HepG2 (cell line): ENCODE results near the gene SMPD1. TPM values are rescaled to one million over a fixed set of nuclear protein-coding genes. Genes with fewer than 3 reads are reported as not detected.

Experiments used
- BCL6 ChIP-seq: IDR thresholded peaks from 2 replicates; pipeline ENCODE4 v1.6.1; 2016; ENCODE audit warnings: missing genetic modification reagents, missing compliant biosample characterization
- CBX1 ChIP-seq: IDR thresholded peaks from one replicate; pipeline ENCODE4 v1.6.1; 2016; ENCODE audit warnings: antibody characterized with exemption, low read depth
- FOXO1 ChIP-seq: sonication (generic); formaldehyde crosslinking; IDR thresholded peaks from 2 replicates; pipeline ENCODE4 v1.4.0; 2020; ENCODE audit warnings: missing genetic modification reagents
- NR2F2 ChIP-seq: IDR thresholded peaks from 2 replicates; pipeline ENCODE4 v1.6.1; 2012; ENCODE audit warnings: low read depth, inconsistent platforms, borderline replicate concordance
- PITX1 ChIP-seq: sonication (generic); formaldehyde crosslinking; IDR thresholded peaks from 2 replicates; pipeline ENCODE4 v1.5.1; 2020; ENCODE audit warnings: mild to moderate bottlenecking, missing genetic modification reagents
- SMARCE1 ChIP-seq: fragments of 450-650 bp; IDR thresholded peaks from 2 replicates; pipeline ENCODE4 v1.6.1; 2017; ENCODE audit warnings: borderline replicate concordance
- SP5 ChIP-seq: IDR thresholded peaks from 2 replicates; pipeline ENCODE4 v1.6.1; 2016; ENCODE audit warnings: low read depth, borderline replicate concordance
- XRCC5 ChIP-seq: fragments of 200-400 bp; formaldehyde crosslinking; optimal IDR thresholded peaks from 2 replicates; pipeline ENCODE3; 2017; ENCODE audit warnings: mild to moderate bottlenecking, low read length
- ZNF652 ChIP-seq: IDR thresholded peaks from 2 replicates; pipeline ENCODE4 v1.6.1; 2016; ENCODE audit warnings: low read depth, borderline replicate concordance
- ZNF670 ChIP-seq: sonication (generic); formaldehyde crosslinking; IDR thresholded peaks from 2 replicates; pipeline ENCODE4 v1.8.0; 2022; ENCODE audit warnings: mild to moderate bottlenecking, missing genetic modification reagents, borderline replicate concordance
- ZNF672 ChIP-seq: sonication (generic); formaldehyde crosslinking; IDR thresholded peaks from 2 replicates; pipeline ENCODE4 v1.8.1; 2022; ENCODE audit warnings: missing genetic modification reagents
- ZNF749 ChIP-seq: sonication (generic); formaldehyde crosslinking; IDR thresholded peaks from 2 replicates; pipeline ENCODE4 v1.8.0; 2022; ENCODE audit warnings: mild to moderate bottlenecking, missing genetic modification reagents, moderate library complexity, borderline replicate concordance
- ZNF790 ChIP-seq: sonication (generic); formaldehyde crosslinking; IDR thresholded peaks from 2 replicates; pipeline ENCODE4 v1.8.0; 2022; ENCODE audit warnings: missing genetic modification reagents, mild to moderate bottlenecking, borderline replicate concordance
- polyA plus RNA-seq, 8 experiments: library from polyadenylated mRNA; depleted of rRNA in 3 of 8; stranded (reverse) in 7 of 8; unstranded in 1 of 8; fragments of >200 nt; fragmentation: Illumina TruSeq in 4 of 8; extraction: Trizol in 4 of 8; gene quantifications; 2 replicates each; pipeline versions ENCODE4 v1.2.1 to v1.2.3, GENCODE V29; 2011 to 2016; ENCODE audit warnings: low read depth in 4 of 8, missing spikeins in 1 of 8, mixed read lengths in 1 of 8; ENCODE audit not compliant: insufficient read depth in 1 of 8
- total RNA-seq, 5 experiments: library from RNA; depleted of rRNA; stranded (reverse); fragments of >200 nt; fragmentation: Illumina TruSeq; extraction: Trizol; gene quantifications; 2 replicates each; pipeline ENCODE4 v1.2.3, GENCODE V29; 2016; ENCODE audit warnings: low read depth in 1 of 5
- TF ChIP-seq, protein P1 (sequence below): IDR thresholded peaks from 2 replicates; pipeline ENCODE4 v1.4.0; 2020; ENCODE audit warnings: mild to moderate bottlenecking, missing genetic modification reagents
- TF ChIP-seq, protein P2 (sequence below): sonication (generic); formaldehyde crosslinking; IDR thresholded peaks from 2 replicates; pipeline ENCODE4 v1.8.0; 2022; ENCODE audit warnings: mild to moderate bottlenecking, missing genetic modification reagents, moderate library complexity
- TF ChIP-seq, protein P3 (sequence below): sonication (generic); formaldehyde crosslinking; IDR thresholded peaks from 2 replicates; pipeline ENCODE4 v1.4.0; 2020; ENCODE audit warnings: missing genetic modification reagents
- TF ChIP-seq, protein P4 (sequence below): sonication (generic); formaldehyde crosslinking; IDR thresholded peaks from 2 replicates; pipeline ENCODE4 v1.5.1; 2020; ENCODE audit warnings: missing genetic modification reagents, mild to moderate bottlenecking, borderline replicate concordance
- TF ChIP-seq, protein P5 (sequence below): IDR thresholded peaks from 2 replicates; pipeline ENCODE4 v1.6.1; 2016
- TF ChIP-seq, protein P6 (sequence below): sonication (generic); formaldehyde crosslinking; IDR thresholded peaks from 2 replicates; pipeline ENCODE4 v1.5.1; 2020; ENCODE audit warnings: mild to moderate bottlenecking, missing genetic modification reagents

SMPD1 gene
- total and polyA plus RNA-seq, 2 of the 13 experiments (the other 11 are each of a cell fraction or from before 2014, with no cell fraction given), result 6.3 to 8.4 TPM

DNA sequence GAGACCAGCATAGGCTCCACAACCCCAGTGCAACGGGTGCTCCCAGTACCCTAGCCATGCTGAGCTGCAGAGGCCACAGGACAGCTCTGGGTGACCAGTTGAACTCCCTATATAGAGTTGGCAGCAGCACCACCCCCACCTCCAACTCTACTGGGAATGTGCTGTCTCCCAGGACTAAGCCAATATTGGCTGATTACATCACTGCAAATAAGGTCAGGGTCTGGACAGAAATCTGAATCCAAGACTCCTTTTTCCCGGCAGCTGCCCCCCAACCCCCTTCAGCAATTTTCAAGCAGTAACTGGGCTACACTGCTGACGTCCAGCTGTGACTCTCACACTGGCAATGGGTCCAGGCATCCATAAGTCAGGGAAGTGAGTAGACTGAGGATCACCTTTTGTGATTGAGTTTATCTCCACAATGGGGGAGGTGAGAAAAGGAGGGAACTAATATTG is 50.7 kb downstream of the SMPD1 start, which contains the start of gene HPX (continued):
- TF ChIP-seq, protein P1, sequence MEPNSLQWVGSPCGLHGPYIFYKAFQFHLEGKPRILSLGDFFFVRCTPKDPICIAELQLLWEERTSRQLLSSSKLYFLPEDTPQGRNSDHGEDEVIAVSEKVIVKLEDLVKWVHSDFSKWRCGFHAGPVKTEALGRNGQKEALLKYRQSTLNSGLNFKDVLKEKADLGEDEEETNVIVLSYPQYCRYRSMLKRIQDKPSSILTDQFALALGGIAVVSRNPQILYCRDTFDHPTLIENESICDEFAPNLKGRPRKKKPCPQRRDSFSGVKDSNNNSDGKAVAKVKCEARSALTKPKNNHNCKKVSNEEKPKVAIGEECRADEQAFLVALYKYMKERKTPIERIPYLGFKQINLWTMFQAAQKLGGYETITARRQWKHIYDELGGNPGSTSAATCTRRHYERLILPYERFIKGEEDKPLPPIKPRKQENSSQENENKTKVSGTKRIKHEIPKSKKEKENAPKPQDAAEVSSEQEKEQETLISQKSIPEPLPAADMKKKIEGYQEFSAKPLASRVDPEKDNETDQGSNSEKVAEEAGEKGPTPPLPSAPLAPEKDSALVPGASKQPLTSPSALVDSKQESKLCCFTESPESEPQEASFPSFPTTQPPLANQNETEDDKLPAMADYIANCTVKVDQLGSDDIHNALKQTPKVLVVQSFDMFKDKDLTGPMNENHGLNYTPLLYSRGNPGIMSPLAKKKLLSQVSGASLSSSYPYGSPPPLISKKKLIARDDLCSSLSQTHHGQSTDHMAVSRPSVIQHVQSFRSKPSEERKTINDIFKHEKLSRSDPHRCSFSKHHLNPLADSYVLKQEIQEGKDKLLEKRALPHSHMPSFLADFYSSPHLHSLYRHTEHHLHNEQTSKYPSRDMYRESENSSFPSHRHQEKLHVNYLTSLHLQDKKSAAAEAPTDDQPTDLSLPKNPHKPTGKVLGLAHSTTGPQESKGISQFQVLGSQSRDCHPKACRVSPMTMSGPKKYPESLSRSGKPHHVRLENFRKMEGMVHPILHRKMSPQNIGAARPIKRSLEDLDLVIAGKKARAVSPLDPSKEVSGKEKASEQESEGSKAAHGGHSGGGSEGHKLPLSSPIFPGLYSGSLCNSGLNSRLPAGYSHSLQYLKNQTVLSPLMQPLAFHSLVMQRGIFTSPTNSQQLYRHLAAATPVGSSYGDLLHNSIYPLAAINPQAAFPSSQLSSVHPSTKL (CRISPR knock-in tag), result peak; percentile 86
- TF ChIP-seq ZNF670 (CRISPR knock-in tag), result no peak
- TF ChIP-seq SP5 (CRISPR knock-in tag), result 0 out of 2 replicates have a peak, but pooled peaks have one; percentile 26
- peak; percentile 39 for TF ChIP-seq XRCC5
- peak; percentile 72; the same call in 1 of the 2 replicates for TF ChIP-seq NR2F2
- no peak for TF ChIP-seq SMARCE1
- TF ChIP-seq ZNF652 (CRISPR knock-in tag), result no peak
- no peak for TF ChIP-seq ZNF790 (CRISPR knock-in tag)
- no peak for TF ChIP-seq ZNF749 (CRISPR knock-in tag)
- peak; percentile 47; the same call in 1 of the 2 replicates for TF ChIP-seq FOXO1 (CRISPR knock-in tag)
- TF ChIP-seq, protein P2, sequence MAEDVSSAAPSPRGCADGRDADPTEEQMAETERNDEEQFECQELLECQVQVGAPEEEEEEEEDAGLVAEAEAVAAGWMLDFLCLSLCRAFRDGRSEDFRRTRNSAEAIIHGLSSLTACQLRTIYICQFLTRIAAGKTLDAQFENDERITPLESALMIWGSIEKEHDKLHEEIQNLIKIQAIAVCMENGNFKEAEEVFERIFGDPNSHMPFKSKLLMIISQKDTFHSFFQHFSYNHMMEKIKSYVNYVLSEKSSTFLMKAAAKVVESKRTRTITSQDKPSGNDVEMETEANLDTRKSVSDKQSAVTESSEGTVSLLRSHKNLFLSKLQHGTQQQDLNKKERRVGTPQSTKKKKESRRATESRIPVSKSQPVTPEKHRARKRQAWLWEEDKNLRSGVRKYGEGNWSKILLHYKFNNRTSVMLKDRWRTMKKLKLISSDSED (CRISPR knock-in tag), result no peak
- TF ChIP-seq, protein P3, sequence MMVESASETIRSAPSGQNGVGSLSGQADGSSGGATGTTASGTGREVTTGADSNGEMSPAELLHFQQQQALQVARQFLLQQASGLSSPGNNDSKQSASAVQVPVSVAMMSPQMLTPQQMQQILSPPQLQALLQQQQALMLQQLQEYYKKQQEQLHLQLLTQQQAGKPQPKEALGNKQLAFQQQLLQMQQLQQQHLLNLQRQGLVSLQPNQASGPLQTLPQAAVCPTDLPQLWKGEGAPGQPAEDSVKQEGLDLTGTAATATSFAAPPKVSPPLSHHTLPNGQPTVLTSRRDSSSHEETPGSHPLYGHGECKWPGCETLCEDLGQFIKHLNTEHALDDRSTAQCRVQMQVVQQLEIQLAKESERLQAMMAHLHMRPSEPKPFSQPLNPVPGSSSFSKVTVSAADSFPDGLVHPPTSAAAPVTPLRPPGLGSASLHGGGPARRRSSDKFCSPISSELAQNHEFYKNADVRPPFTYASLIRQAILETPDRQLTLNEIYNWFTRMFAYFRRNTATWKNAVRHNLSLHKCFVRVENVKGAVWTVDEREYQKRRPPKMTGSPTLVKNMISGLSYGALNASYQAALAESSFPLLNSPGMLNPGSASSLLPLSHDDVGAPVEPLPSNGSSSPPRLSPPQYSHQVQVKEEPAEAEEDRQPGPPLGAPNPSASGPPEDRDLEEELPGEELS (CRISPR knock-in tag), result peak; percentile 52; the same call in 1 of the 2 replicates
- no peak for TF ChIP-seq CBX1
- TF ChIP-seq, protein P4, sequence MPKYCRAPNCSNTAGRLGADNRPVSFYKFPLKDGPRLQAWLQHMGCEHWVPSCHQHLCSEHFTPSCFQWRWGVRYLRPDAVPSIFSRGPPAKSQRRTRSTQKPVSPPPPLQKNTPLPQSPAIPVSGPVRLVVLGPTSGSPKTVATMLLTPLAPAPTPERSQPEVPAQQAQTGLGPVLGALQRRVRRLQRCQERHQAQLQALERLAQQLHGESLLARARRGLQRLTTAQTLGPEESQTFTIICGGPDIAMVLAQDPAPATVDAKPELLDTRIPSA (CRISPR knock-in tag), result no peak
- TF ChIP-seq BCL6, result peak; percentile 81
- TF ChIP-seq, protein P5, sequence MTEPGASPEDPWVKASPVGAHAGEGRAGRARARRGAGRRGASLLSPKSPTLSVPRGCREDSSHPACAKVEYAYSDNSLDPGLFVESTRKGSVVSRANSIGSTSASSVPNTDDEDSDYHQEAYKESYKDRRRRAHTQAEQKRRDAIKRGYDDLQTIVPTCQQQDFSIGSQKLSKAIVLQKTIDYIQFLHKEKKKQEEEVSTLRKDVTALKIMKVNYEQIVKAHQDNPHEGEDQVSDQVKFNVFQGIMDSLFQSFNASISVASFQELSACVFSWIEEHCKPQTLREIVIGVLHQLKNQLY (CRISPR knock-in tag), result no peak
- TF ChIP-seq ZNF672 (CRISPR knock-in tag), result no peak
- TF ChIP-seq, protein P6, sequence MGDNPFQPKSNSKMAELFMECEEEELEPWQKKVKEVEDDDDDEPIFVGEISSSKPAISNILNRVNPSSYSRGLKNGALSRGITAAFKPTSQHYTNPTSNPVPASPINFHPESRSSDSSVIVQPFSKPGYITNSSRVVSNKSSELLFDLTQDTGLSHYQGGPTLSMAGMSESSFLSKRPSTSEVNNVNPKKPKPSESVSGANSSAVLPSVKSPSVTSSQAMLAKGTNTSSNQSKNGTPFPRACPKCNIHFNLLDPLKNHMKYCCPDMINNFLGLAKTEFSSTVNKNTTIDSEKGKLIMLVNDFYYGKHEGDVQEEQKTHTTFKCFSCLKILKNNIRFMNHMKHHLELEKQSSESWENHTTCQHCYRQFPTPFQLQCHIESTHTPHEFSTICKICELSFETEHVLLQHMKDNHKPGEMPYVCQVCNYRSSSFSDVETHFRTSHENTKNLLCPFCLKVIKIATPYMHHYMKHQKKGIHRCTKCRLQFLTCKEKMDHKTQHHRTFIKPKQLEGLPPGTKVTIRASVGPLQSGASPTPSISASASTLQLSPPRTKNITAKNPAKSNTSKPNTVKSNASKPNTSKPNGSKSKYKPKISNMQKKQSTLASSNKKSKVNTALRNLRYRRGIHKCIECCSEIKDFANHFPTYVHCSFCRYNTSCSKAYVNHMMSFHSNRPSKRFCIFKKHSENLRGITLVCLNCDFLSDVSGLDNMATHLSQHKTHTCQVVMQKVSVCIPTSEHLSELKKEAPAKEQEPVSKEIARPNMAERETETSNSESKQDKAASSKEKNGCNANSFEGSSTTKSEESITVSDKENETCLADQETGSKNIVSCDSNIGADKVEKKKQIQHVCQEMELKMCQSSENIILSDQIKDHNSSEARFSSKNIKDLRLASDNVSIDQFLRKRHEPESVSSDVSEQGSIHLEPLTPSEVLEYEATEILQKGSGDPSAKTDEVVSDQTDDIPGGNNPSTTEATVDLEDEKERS, result peak; percentile 55; the same call in 1 of the 2 replicates
- 0 out of 2 replicates have a peak, but pooled peaks have one; percentile 36 for TF ChIP-seq PITX1 (CRISPR knock-in tag)
